Measurements from ENCODE around the gene IKBIP.

DNA sequence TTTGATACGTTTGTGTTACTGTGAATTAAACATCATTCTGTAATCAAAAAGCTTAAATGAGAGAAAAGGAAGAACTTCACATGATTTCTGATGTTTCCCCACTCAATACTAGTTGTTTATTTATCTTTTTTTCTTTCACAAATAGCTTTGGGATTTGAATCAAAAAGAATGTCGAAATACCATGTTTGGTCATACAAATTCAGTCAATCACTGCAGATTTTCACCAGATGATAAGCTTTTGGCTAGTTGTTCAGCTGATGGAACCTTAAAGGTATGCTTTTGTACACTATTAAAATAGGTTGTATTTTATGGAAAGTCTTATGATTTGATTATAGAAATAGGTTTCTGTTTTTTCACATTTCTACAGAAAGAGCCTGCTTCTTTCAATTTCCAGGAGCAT lies 42.0 kb upstream of the IKBIP start:
- TF ChIP-seq, protein P1, sequence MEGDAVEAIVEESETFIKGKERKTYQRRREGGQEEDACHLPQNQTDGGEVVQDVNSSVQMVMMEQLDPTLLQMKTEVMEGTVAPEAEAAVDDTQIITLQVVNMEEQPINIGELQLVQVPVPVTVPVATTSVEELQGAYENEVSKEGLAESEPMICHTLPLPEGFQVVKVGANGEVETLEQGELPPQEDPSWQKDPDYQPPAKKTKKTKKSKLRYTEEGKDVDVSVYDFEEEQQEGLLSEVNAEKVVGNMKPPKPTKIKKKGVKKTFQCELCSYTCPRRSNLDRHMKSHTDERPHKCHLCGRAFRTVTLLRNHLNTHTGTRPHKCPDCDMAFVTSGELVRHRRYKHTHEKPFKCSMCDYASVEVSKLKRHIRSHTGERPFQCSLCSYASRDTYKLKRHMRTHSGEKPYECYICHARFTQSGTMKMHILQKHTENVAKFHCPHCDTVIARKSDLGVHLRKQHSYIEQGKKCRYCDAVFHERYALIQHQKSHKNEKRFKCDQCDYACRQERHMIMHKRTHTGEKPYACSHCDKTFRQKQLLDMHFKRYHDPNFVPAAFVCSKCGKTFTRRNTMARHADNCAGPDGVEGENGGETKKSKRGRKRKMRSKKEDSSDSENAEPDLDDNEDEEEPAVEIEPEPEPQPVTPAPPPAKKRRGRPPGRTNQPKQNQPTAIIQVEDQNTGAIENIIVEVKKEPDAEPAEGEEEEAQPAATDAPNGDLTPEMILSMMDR (conservative IDR thresholded peaks at IDR 0.05 in 1 of 2, IDR thresholded peaks at IDR 0.05 in 1 of 2; ENCODE audit: extremely low read depth in 1 of 2, insufficient read depth in 1 of 2, low read depth in 1 of 2, low read length in 2 of 2): no peak
- no peak for TF ChIP-seq EZH2 (IDR thresholded peaks at IDR 0.05; ENCODE audit: borderline replicate concordance, low read length)

Data from mammary epithelial cell (primary cell).